HepG2 (cell line): ENCODE results near the gene HOXC12. TPM values are rescaled to one million over a fixed set of nuclear protein-coding genes. Genes with fewer than 3 reads are reported as not detected.

Source experiments
- ATAC-seq: fragments of 200-7000 bp; cut with Tn5 transposase; 3 replicates; pipeline ENCODE4 v1.9.1; 2020; ENCODE audit warnings: mild to moderate bottlenecking, moderate library complexity
- BruUV-seq: library from RNA; stranded (reverse); fragments of 400-500 nt; replicated peaks from 2 replicates; lab custom pipeline; 2021; lab: Mats Ljungman, UMichigan
- CTCF ChIA-PET: fragments of 300-600 bp; formaldehyde crosslinking; extraction: SDS; loops from one replicate; lab custom pipeline; 2021; ENCODE audit warnings: low total read pairs, inconsistent platforms, low intra/inter-chr PET ratio; lab: Yijun Ruan, JAX
- POLR2A ChIA-PET: fragments of 350-600 bp; sonication (Branson Sonifier 250); formaldehyde crosslinking; loops from one replicate; lab custom pipeline; 2020; ENCODE audit warnings: antibody characterized with exemption, inconsistent platforms; lab: Yijun Ruan, JAX
- DNase-seq: peaks from one replicate; pipeline ENCODE4 v3.0.0-alpha.2; 2015; ENCODE audit warnings: low spot score
- FAIRE-seq: peaks from 3 replicates; lab custom pipeline; 2011; peaks lifted over from hg19 to GRCh38; lab: Jason Lieb, UNC
- H2AFZ ChIP-seq: one replicate; pipeline ENCODE4 v1.6.1; 2011; ENCODE audit warnings: low read length, inconsistent platforms
- H3K27ac ChIP-seq: fragments of 300-600 bp; 3 replicates; pipeline ENCODE4 v1.8.0; 2011; ENCODE audit warnings: mixed run types, mild to moderate bottlenecking, mixed read lengths, low read length, inconsistent platforms; ENCODE audit not compliant: insufficient read depth; ENCODE audit errors: extremely low read length
- H3K27me3 ChIP-seq, 2 experiments: fragments of 200-600 bp in 1 of 2; 2 replicates in 1 of 2; 3 replicates in 1 of 2; pipeline versions ENCODE4 v1.6.0 to v1.8.0; 2011; ENCODE audit warnings: low read length in 2 of 2, mild to moderate bottlenecking in 2 of 2, moderate library complexity in 2 of 2, inconsistent platforms in 1 of 2; ENCODE audit not compliant: insufficient read depth in 2 of 2, control insufficient read depth in 1 of 2
- H3K36me3 ChIP-seq, 2 experiments: fragments of 200-600 bp in 1 of 2; replicated peaks in 1 of 2; 2 replicates in 1 of 2; 3 replicates in 1 of 2; pipeline versions ENCODE4 v1.5.1 to v1.8.0; 2011; ENCODE audit warnings: low read length in 2 of 2, inconsistent platforms in 1 of 2; ENCODE audit not compliant: insufficient read depth in 2 of 2, control insufficient read depth in 1 of 2
- H3K4me1 ChIP-seq: 2 replicates; pipeline ENCODE4 v1.5.1; 2012; ENCODE audit warnings: low read length, inconsistent platforms; ENCODE audit not compliant: insufficient read depth
- H3K4me2 ChIP-seq: 2 replicates; pipeline ENCODE4 v1.6.0; 2011; ENCODE audit warnings: low read depth, low read length, inconsistent platforms
- H3K4me3 ChIP-seq, 3 experiments: fragments of 200-600 bp in 1 of 3; sonication (generic), shearing (Covaris generic) in 1 of 3; replicated peaks in 1 of 3; 2 replicates each; pipeline ENCODE4 v1.5.1; 2011 to 2016; ENCODE audit warnings: low read length in 3 of 3, inconsistent platforms in 2 of 3, low read depth in 2 of 3, mild to moderate bottlenecking in 2 of 3, control low read depth in 1 of 3, mixed read lengths in 1 of 3; ENCODE audit not compliant: insufficient read depth in 1 of 3
- H3K79me2 ChIP-seq: one replicate; pipeline ENCODE4 v1.6.1; 2011; ENCODE audit warnings: low read length, inconsistent platforms; ENCODE audit not compliant: insufficient read depth
- H3K9ac ChIP-seq: 2 replicates; pipeline ENCODE4 v1.6.0; 2011; ENCODE audit warnings: mild to moderate bottlenecking, low read depth, low read length, inconsistent platforms; ENCODE audit not compliant: insufficient read depth
- H3K9me3 ChIP-seq: 2 replicates; pipeline ENCODE4 v1.5.1; 2012; ENCODE audit warnings: mild to moderate bottlenecking, low read length
- H4K20me1 ChIP-seq: 2 replicates; pipeline ENCODE4 v1.6.0; 2011; ENCODE audit warnings: inconsistent platforms, mild to moderate bottlenecking, low read length, moderate library complexity; ENCODE audit not compliant: insufficient read depth
- ARID5B ChIP-seq: IDR thresholded peaks from 2 replicates; pipeline ENCODE4 v1.4.0; 2020; ENCODE audit warnings: mild to moderate bottlenecking, missing genetic modification reagents
- ELF1 ChIP-seq: sonication (generic); formaldehyde crosslinking; IDR thresholded peaks from 2 replicates; pipeline ENCODE4 v1.4.0; 2020; ENCODE audit warnings: missing genetic modification reagents
- PHF5A ChIP-seq: IDR thresholded peaks from one replicate; pipeline ENCODE4 v1.6.1; 2018; ENCODE audit warnings: low read depth, missing genetic modification reagents; ENCODE audit not compliant: unreplicated experiment
- PHF8 ChIP-seq: sonication (generic); formaldehyde crosslinking; IDR thresholded peaks from 2 replicates; pipeline ENCODE4 v1.5.0; 2020; ENCODE audit warnings: missing genetic modification reagents
- PITX1 ChIP-seq: sonication (generic); formaldehyde crosslinking; IDR thresholded peaks from 2 replicates; pipeline ENCODE4 v1.5.1; 2020; ENCODE audit warnings: mild to moderate bottlenecking, missing genetic modification reagents
- ZNF775 ChIP-seq: sonication (generic); formaldehyde crosslinking; IDR thresholded peaks from 2 replicates; pipeline ENCODE4 v1.4.0; 2020; ENCODE audit warnings: missing genetic modification reagents, mild to moderate bottlenecking, moderate library complexity, borderline replicate concordance
- WGBS: methylation state at CpG from one replicate; pipeline ENCODE4 v1.1.6; 2017; ENCODE audit warnings: low lambda C conversion rate; 5-methylcytosine and 5-hydroxymethylcytosine counted together
- in situ Hi-C: cut with HindIII; loops from 2 replicates; pipeline ENCODE4 v1.10.0; 2017; ENCODE audit warnings: low pct_unique_long_range_greater_than_20kb; ENCODE audit not compliant: extremely low pct_ligation_motif_present
- intact Hi-C: fragments of 100-400 bp; cut with micrococcal nuclease; formaldehyde crosslinking; loops from one replicate; pipeline ENCODE4 v1.10.0; 2022; ENCODE audit not compliant: unreplicated experiment
- polyA plus RNA-seq, 8 experiments: library from polyadenylated mRNA; depleted of rRNA in 3 of 8; stranded (reverse) in 7 of 8; unstranded in 1 of 8; fragments of >200 nt; fragmentation: Illumina TruSeq in 4 of 8; extraction: Trizol in 4 of 8; gene quantifications; 2 replicates each; pipeline versions ENCODE4 v1.2.1 to v1.2.3, GENCODE V29; 2011 to 2016; ENCODE audit warnings: low read depth in 4 of 8, missing spikeins in 1 of 8, mixed read lengths in 1 of 8; ENCODE audit not compliant: insufficient read depth in 1 of 8
- total RNA-seq, 5 experiments: library from RNA; depleted of rRNA; stranded (reverse); fragments of >200 nt; fragmentation: Illumina TruSeq; extraction: Trizol; gene quantifications; 2 replicates each; pipeline ENCODE4 v1.2.3, GENCODE V29; 2016; ENCODE audit warnings: low read depth in 1 of 5

The HOXC12 gene
- total and polyA plus RNA-seq, 2 of the 13 experiments (the other 11 are each of a cell fraction or from before 2014, with no cell fraction given) = not detected

- intact Hi-C loops = no loop called here
- no peak for TF ChIP-seq ZNF775 (CRISPR knock-in tag)
- TF ChIP-seq ELF1 = no peak
- TF ChIP-seq PHF5A (CRISPR knock-in tag) = no peak
- TF ChIP-seq PHF8 (CRISPR knock-in tag) = no peak
- no peak for TF ChIP-seq PITX1 (CRISPR knock-in tag)
- no peak for TF ChIP-seq ARID5B (CRISPR knock-in tag)
- Histone ChIP-seq H2AFZ (no peak overlapping the region), H3K36me3 (no peaks in the 10 kb centered on the region), H3K27ac (no peak overlapping the region), H3K9ac (no peak overlapping the region), H3K4me2 (no peak overlapping the region), H4K20me1 (no peaks in the 10 kb centered on the region), H3K4me1 (peaks cover 5% of the 10 kb centered on the region; the same call in 1 of the 2 replicates), H3K79me2 (no peaks in the 10 kb centered on the region), H3K27me3 (peaks cover 22 to 94% of the 10 kb centered on the region in 2 experiments), H3K9me3 (no peaks in the 10 kb centered on the region), H3K4me3 (no peak overlapping the region)
- ChIA-PET POLR2A (no interaction called here), CTCF (no interaction called here)
- no peak for FAIRE-seq
- in situ Hi-C loops = no loop called here
- no peak for ATAC-seq
- BruUV-seq = no TSS peak
- 0% methylated on average over 3 of the region's 3 CpGs for WGBS
- no peak for DNase-seq
Observed at GRCh38 chr12:53958128-53958527, 3.4 kb downstream of the HOXC12 start.
